GF-D8 (cell line): ENCODE results near the gene MARK3.
A peak's percentile ranks its signal among the peaks of the same experiment; 100 is the strongest.
"Not testable (repeated sequence)": the region's sequence is repeated elsewhere in the genome, so short reads cannot be mapped to it uniquely, and the experiment has no call there.

Source experiments
- DNase-seq: peaks from one replicate; lab custom pipeline; 2025; lab: John Stamatoyannopoulos, UW

MARK3 gene

GRCh38 chr14:103514596-103515421, 129.6 kb downstream of the MARK3 start:
- no peak for DNase-seq

DNA sequence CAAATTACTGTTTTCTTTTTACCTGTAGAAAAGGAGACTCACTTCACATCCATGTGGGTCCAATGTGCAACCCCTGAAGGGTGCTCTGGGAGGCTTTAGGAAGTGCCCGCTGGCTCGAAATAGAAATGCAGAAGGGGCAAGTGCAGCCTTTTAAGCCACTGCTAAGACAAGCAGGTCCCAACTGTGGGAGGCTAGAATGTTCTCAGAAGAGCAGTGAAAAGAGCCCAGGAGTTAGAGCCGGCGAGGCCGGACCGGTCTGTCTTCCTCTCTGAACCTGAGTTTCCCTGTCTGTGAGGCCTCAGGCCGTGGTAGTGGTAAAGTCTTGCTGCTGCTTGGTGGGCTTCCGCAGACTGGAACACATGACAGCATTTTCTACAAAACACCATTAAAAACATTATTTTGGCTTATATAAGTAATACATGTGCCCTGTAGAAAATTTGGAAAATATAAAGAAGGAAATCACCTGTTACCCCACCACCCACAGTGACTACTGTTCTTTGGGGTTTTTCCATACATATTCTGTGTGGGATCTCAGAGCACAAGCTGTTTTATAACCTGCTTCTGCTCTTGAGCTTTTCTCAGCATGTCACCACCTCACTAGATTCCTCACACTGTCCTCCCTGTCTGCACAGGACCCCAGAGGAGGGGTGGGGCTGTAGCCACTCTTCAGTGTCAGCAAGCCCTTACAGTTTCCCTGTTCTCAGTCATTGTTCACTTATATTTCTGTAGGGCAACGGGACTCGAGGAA, 131.4 kb downstream of the MARK3 start:
- no peak for DNase-seq

DNA sequence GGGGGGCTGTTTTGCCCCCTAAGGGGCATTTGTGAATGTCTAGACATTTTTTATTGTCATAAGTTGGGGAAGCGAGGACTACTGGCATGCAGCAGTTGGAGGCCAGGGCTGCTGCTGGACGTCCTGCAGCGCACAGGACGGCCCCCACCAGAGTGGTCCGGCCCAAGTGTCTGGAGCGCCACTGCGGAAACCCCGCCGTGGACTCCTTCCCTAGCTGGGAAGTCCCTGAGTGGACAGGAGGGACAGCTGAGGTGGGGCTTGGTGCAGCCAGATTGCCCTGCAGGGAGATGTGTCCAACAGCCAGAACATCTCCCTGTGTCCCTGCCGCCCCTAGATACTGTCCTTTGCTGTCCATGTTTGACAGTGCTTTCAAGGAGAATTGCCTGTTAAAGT, 132.0 kb downstream of the MARK3 start:
- DNase-seq, result no peak

DNA sequence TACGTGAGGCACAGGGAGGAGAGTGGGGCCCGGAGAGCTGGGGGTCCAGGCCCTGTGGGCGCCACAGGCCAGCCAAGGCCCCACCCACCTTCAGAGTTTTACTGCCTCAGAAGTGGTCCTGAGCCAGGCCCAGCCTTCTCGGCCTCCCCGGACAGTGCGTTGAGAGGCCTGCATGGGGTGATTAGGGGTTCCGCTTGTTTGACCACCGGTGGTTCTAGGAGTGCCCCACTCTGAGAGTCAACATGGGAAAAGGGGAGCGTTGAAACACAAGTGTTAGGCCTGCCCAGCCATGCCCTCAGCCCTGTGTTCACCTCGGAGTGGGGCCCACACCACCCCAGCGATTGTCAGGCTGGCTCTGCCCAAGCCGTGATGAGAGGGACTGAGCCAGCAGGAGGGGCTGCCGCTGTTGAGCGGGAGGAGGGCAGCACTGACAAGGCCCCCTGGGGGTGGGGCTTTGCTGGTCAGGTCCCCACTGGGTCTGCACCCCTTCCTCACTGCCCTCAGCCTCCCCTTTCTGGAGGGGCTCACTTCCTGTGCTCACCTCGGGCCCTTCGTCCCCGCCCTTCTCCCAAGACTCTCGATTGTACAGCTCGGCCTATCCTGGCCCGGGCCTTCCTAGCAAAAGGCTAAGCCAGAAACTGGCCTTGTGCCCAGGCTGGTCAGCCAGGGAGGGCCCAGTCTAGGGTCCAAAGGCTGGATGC, 132.7 kb downstream of the MARK3 start:
- no peak for DNase-seq

DNA sequence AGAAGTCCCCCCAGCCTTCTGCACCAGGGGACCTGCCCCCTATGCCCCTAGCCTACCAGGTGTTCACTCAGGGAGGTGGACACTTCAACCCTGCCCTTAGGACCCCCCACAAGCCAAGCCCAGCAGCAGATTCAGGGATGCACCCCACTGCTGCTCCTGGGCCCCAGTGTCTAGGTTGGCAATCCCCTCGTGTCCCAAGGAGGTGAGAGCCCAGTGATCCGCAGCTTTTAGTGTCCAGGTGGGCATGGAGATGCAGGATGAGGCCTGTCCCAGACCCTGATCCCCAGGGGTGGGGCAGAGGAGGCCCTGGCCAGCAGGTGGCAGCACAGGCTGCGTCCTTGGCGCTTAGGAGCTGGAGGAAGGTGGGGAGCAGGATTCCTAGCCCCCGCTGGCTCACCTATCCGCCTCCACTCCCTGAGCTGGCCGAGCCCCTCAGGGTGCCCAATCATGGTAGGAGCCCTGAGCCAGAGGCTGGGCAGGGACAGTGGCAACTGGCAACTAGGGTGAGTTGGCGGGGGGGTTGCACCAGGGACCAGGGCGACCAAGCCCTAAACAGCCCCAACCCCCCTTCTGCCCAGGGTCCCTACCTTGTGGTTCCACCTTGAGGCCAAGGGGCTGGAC, 133.3 kb downstream of the MARK3 start:
- DNase-seq, result no peak

- DNase-seq, result peak; percentile 70
Measured at GRCh38 chr14:103519043-103519836, 134.0 kb downstream of the MARK3 start.

- DNase-seq, result no peak
Measured at GRCh38 chr14:103519837-103520212, 134.6 kb downstream of the MARK3 start.

DNA sequence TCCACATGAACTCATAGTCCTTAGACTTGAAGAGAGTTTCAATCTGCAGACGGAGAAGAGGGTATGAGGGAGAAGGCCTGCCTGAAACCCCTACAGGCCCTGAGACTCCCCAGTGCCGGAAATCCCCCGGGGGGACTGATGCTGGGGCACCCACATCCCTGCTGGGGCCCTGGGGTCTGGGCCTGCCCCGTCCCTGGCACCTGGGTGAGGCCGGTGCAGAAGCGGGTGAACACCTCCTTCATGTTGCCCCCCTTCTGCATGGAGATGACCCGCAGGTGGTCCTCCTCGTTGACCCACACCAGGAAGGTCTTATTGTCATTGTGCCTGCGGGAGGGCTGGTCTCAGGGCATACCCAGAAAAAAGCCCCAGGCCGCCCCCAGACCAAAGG, 135.0 kb downstream of the MARK3 start:
- DNase-seq, result no peak

DNA sequence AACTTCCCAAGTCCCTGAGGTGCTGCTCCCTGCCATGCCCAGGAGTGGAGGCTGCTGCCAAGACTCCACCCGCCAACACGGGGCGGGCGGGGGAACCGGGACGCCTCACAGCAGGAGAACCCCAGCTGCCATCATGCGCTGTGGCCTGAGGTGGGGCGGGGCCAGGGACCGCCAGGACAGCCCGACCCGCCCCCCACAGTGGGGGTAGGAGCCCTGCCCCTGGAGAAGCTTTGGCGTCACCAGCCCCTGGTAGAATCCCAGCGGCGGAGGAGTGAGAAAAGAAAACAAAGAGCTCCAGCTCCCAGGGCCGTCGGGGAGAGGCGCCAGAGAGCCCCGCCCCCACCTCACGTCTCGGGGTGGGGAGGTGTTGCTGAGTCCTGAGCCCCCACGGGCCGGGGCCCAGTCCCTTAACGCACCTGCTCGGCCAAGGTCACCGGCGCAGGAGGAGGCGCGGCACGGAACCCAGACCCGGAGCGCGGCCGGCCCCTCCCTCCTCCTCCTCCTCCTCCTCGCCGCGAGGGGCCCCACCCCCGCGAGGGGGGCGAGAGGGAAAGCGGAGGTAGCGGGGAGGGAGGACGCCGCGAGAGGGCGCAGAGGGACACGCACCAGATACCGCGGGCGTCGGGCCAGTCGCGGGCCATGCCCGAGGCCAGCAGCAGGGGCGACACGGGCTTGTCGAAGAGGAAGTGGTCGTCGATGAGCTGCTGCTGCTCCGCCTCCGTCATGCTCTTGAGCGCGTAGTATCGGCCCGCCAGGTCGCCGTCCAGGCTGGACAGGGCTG, 135.6 kb downstream of the MARK3 start:
- no peak for DNase-seq

DNA sequence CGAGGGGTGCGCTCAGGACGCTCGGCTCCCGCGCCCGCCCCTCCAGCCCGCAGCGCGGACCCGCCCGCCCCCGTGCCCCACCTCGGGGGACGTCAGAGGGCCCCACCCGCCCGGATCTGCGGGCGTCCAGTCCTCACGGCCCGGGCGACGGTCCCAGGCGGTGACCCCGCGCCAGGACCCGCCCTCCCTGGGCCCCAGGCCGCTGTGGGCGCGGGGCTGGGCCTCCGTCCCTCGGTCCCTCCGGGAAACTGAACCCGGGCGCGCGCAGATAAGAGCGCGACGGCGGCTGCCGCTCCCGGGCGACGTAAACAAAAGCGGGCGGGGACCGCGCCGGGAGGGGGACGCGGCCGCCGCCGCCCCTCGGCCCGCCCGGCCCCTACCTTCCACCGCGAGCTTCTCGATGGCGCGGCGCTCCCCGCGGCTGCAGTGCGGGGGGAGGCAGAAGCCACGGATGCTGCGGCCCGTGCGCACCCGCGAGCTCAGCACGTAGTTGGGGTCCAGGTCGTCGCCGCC, 136.3 kb downstream of the MARK3 start:
- DNase-seq, result no peak

- no peak for DNase-seq
Measured at GRCh38 chr14:103521951-103522563, 136.8 kb downstream of the MARK3 start.

GRCh38 chr14:103522649-103523574, 137.7 kb downstream of the MARK3 start, which contains the start of gene CKB:
Gene CKB (minus strand): TSS chr14:103522830. CDS start chr14:103522493, 337 bp downstream.
- DNase-seq, result no peak

- no peak for DNase-seq
Measured at GRCh38 chr14:103523575-103523954, 138.3 kb downstream of the MARK3 start.

GRCh38 chr14:103524002-103524935, 139.1 kb downstream of the MARK3 start:
- no peak for DNase-seq

DNA sequence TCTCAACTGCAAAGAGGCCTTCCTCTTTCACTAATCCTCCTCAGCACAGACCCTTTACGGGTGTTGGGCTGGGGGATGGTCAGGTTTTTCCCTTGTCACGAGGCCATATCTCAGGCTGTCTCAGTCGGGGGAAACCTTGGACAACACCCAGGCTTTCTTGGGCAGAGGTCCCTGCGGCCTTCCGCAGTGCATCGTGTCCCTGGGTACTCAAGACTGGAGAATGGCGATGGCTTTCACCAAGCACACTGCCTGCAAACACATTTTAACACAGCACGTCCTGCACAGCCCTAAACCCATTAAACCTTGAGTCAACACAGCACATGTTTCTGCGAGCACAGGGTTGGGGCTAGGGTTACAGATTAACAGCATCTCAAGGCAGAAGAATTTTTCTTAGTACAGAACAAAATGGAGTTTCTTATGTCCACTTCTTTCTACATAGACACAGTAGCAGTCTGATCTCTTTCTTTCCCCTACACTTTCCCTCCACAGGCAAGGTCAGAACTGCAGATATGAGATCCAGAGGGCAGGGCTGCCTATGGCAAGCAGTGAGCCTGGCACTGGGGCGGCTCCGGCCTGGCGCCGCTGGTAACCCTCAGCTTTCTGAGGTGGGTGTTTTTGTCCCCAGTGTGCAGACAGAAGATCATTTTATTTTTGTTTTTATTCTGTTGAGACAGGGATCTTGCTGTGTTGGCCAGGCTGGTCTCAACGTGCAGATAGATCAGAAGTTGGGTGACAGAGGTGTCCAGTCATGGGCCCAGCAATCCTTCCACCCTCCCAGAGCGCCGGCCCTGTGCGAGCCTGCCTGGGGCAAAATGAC, 140.4 kb downstream of the MARK3 start:
- not testable (repeated sequence) for DNase-seq

DNA sequence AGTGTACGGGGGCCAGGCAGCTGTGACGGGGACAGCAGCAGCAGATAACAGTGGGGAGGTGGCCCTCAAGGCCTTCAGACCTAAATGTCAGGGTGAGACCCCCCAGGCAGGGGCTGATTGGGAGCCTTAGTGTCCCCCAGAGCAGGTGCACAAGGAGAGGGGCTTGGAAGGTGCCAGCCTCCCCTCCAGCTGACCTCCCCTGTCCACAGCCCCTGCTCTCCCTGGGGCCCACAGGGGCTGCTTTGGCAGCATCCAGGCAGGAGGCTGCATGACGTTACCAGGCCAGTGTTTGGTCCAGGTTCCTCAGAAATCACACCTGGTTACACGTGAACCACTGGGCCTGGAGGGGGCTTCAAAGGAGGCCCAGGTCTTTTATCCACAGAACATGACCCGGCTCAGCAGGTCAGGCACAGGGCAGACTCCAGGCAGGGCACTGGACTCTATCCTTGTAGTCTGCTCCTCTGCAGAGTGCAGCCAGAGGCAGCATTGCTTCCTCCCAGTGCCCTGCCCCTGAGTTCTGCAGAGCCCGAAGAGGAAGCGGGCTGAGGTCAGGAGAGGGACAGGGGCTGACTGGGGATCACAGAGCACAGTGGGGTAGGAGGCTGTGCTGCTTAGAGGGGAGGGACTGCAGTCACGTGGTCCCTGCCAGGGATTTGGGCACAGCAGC, 141.2 kb downstream of the MARK3 start:
- no peak for DNase-seq
